Measurements from ENCODE around the gene PHYHD1. TPM values are rescaled to one million over a fixed set of nuclear protein-coding genes. Genes with fewer than 3 reads are reported as not detected.

PHYHD1 gene
- total RNA-seq, 1 experiment from 2014 or later: 1.6 TPM

DNA sequence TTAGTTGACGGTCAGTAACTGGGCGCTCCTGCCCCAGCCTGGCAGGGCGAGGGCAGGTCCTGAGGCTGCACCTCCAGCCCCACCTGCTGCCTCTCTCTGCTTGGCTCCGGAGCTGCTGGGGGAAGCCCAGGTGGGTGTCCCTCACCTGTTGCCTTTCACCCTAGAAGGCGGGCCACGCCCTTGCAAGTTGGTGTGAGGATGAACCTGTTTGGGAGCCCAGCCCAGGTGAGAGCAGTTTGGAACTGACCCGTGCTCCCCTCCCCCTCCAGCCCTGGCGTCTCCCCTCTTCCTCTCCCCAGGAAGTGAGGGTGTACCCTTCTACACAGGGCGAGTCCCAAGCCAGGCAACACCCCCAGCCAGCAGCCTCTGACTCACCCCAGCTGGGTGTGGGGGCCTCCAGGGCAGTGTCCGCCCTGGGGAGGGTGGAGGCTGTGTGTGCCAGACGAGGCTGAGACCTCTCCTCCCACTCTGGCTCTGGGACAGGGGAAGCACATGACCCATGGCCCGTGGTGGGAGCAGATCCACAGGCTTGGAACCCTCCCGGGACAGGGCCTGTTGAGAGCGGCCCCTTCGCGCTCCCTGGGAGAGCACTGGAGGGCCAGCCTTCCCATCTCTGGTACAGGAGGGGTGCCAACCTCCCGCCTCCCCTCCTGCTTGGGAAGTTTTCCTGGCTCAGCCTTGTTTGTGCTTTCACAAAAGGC, 28.4 kb upstream of the PHYHD1 start:
- no TSS peak for BruUV-seq (replicated peaks)
- Histone ChIP-seq H3K4me3 (ENCODE audit: low read length) (peak overlapping the region; percentile 31; the same call in 1 of the 2 replicates), H4K20me1 (ENCODE audit: low read length) (no peaks in the 10 kb centered on the region), H3K27me3 (ENCODE audit: low read length) (no peaks in the 10 kb centered on the region), H3K36me3 (ENCODE audit: low read depth, low read length) (peaks cover 11% of the 10 kb centered on the region; the same call in 1 of the 2 replicates), H3K9ac (ENCODE audit: low read length) (peak overlapping the region; percentile 66), H3K9me2 (replicated peaks; ENCODE audit: low read length) (no peaks in the 10 kb centered on the region), H3K79me2 (ENCODE audit: low read length) (peaks cover 55% of the 10 kb centered on the region), H3K9me3 (ENCODE audit: low read length) (no peaks in the 10 kb centered on the region), H3F3A (ENCODE audit: low read length, unreplicated experiment) (no peaks in the 10 kb centered on the region), H3K27ac (ENCODE audit: low read length) (peak overlapping the region; percentile 76), H3K4me2 (ENCODE audit: low read length) (peak overlapping the region; percentile 49), H2AFZ (ENCODE audit: low read length) (peak overlapping the region; percentile 63; the same call in 1 of the 2 replicates), H3K4me1 (ENCODE audit: insufficient read depth, low read length) (peaks cover 29% of the 10 kb centered on the region)
- TF ChIP-seq EZH2 (IDR thresholded peaks at IDR 0.05; ENCODE audit: low read length, unreplicated experiment) (no peak), EZH2phosphoT487 (IDR thresholded peaks at IDR 0.05; ENCODE audit: borderline replicate concordance, low read length) (no peak)
- TF ChIP-seq, protein P1, sequence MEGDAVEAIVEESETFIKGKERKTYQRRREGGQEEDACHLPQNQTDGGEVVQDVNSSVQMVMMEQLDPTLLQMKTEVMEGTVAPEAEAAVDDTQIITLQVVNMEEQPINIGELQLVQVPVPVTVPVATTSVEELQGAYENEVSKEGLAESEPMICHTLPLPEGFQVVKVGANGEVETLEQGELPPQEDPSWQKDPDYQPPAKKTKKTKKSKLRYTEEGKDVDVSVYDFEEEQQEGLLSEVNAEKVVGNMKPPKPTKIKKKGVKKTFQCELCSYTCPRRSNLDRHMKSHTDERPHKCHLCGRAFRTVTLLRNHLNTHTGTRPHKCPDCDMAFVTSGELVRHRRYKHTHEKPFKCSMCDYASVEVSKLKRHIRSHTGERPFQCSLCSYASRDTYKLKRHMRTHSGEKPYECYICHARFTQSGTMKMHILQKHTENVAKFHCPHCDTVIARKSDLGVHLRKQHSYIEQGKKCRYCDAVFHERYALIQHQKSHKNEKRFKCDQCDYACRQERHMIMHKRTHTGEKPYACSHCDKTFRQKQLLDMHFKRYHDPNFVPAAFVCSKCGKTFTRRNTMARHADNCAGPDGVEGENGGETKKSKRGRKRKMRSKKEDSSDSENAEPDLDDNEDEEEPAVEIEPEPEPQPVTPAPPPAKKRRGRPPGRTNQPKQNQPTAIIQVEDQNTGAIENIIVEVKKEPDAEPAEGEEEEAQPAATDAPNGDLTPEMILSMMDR (conservative IDR thresholded peaks at IDR 0.05; ENCODE audit: low read depth, low read length): no peak
- ATAC-seq (peak; percentile 91), DNase-seq (peak; percentile 89)
- ChIA-PET POLR2A (ENCODE audit: unreplicated experiment) (no interaction called here), CTCF (interaction anchor here (0.6 kb wide), 1 partner anchor 24 kb away, joined by 7 read pairs; no protein-coding TSS in a partner anchor)
- intact Hi-C loops (cut with micrococcal nuclease): loop anchor here (2.0 kb wide), 1 partner anchor 40 kb away; no protein-coding TSS in a partner anchor

DNA sequence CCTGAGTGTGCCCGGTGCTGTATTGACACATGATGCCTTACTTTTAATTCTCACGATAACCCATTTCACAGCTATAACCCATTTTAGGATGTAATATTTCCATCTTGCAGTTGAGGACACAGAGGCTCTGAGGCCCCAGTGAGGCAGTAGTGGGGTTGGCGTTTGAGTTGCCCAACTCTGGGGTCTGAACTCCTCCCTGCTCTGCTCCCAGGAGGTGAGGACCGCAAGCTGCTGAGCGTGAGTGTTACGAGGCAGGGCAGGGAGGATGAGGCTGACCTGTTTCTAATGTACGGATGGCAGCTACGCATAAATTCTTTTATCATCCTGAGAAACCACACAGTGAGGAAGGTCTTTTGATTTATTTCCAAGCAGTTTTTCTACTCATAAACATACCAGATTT, 27.4 kb upstream of the PHYHD1 start:
- H3K79me2 ChIP-seq (ENCODE audit: low read length): peaks cover 52% of the 10 kb centered on the region
- H3F3A ChIP-seq (ENCODE audit: low read length, unreplicated experiment): no peaks in the 10 kb centered on the region
- H3K9me2 ChIP-seq (replicated peaks; ENCODE audit: low read length): no peaks in the 10 kb centered on the region
- peaks cover 11% of the 10 kb centered on the region; the same call in 1 of the 2 replicates for H3K36me3 ChIP-seq (ENCODE audit: low read depth, low read length)
- no peak overlapping the region for H3K4me2 ChIP-seq (ENCODE audit: low read length)
- peak overlapping the region; percentile 76; the same call in 1 of the 2 replicates for H3K27ac ChIP-seq (ENCODE audit: low read length)
- no TSS peak for BruUV-seq (replicated peaks)
- H3K27me3 ChIP-seq (ENCODE audit: low read length): no peaks in the 10 kb centered on the region
- DNase-seq (no peak), ATAC-seq (no peak)
- peaks cover 23% of the 10 kb centered on the region for H3K4me1 ChIP-seq (ENCODE audit: insufficient read depth, low read length)
- no peaks in the 10 kb centered on the region for H4K20me1 ChIP-seq (ENCODE audit: low read length)
- ChIA-PET POLR2A (ENCODE audit: unreplicated experiment) (no interaction called here), CTCF (no interaction called here)
- TF ChIP-seq EZH2 (IDR thresholded peaks at IDR 0.05; ENCODE audit: low read length, unreplicated experiment) (no peak), EZH2phosphoT487 (IDR thresholded peaks at IDR 0.05; ENCODE audit: borderline replicate concordance, low read length) (no peak)
- TF ChIP-seq, protein P1 (conservative IDR thresholded peaks at IDR 0.05; ENCODE audit: low read depth, low read length): no peak
- no peak overlapping the region for H2AFZ ChIP-seq (ENCODE audit: low read length)
- H3K9ac ChIP-seq (ENCODE audit: low read length): no peak overlapping the region
- H3K4me3 ChIP-seq (ENCODE audit: low read length): no peak overlapping the region
- intact Hi-C loops (cut with micrococcal nuclease): loop anchor here (2.0 kb wide), 1 partner anchor 41 kb away; no protein-coding TSS in a partner anchor
- no peaks in the 10 kb centered on the region for H3K9me3 ChIP-seq (ENCODE audit: low read length)

DNA sequence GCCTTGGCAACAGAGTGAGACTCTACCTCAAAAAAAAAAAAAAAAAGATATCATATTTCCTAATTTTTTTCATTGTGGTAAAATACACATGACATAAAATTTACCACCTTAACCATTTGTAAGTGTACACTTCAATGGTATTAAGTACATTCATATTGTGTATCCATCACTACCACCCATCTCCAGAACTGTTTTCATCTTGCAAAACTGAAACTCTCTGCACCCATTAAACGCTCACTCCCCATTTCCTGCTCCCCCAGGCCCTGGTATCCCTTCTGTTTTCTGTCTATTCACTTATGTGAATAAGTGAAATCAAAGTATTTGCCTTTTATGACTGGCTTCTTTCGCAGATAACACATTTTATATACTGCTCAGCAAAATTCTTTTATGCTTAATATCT, 26.0 kb upstream of the PHYHD1 start:
- TF ChIP-seq, protein P1 (conservative IDR thresholded peaks at IDR 0.05; ENCODE audit: low read depth, low read length): no peak
- no peak for TF ChIP-seq EZH2phosphoT487 (IDR thresholded peaks at IDR 0.05; ENCODE audit: borderline replicate concordance, low read length)
- TF ChIP-seq EZH2 (IDR thresholded peaks at IDR 0.05; ENCODE audit: low read length, unreplicated experiment): no peak
- Histone ChIP-seq H3K9me2 (replicated peaks; ENCODE audit: low read length) (no peaks in the 10 kb centered on the region), H3K36me3 (ENCODE audit: low read depth, low read length) (peaks cover 10% of the 10 kb centered on the region), H2AFZ (ENCODE audit: low read length) (no peak overlapping the region), H3F3A (ENCODE audit: low read length, unreplicated experiment) (no peaks in the 10 kb centered on the region), H3K4me1 (ENCODE audit: insufficient read depth, low read length) (peaks cover 28% of the 10 kb centered on the region), H3K4me2 (ENCODE audit: low read length) (no peak overlapping the region), H3K79me2 (ENCODE audit: low read length) (peaks cover 45% of the 10 kb centered on the region), H3K27ac (ENCODE audit: low read length) (no peak overlapping the region), H3K4me3 (ENCODE audit: low read length) (no peak overlapping the region), H3K27me3 (ENCODE audit: low read length) (no peaks in the 10 kb centered on the region), H3K9ac (ENCODE audit: low read length) (no peak overlapping the region), H4K20me1 (ENCODE audit: low read length) (no peaks in the 10 kb centered on the region), H3K9me3 (ENCODE audit: low read length) (no peaks in the 10 kb centered on the region)
- no peak for DNase-seq
- CTCF ChIA-PET: no interaction called here
- no TSS peak for BruUV-seq (replicated peaks)
- POLR2A ChIA-PET (ENCODE audit: unreplicated experiment): no interaction called here
- intact Hi-C loops (cut with micrococcal nuclease): no loop called here
- ATAC-seq: no peak
